Astrocyte (in vitro differentiated cells and primary cell): ENCODE results near the gene CMTM4. TPM values are rescaled to one million over a fixed set of nuclear protein-coding genes. Genes with fewer than 3 reads are reported as not detected.
"Not testable (repeated sequence)": the region's sequence is repeated elsewhere in the genome, so short reads cannot be mapped to it uniquely, and the experiment has no call there.

ENCODE experiments used
- DNase-seq: peaks from one replicate; pipeline ENCODE4 v3.0.0-alpha.2; 2010; ENCODE audit warnings: low read depth
- FAIRE-seq: peaks from 2 replicates; lab custom pipeline; 2011; peaks lifted over from hg19 to GRCh38; lab: Jason Lieb, UNC
- H2AFZ ChIP-seq: 2 replicates; pipeline ENCODE4 v1.6.0; 2012; ENCODE audit warnings: low read depth, low read length, inconsistent platforms
- H3K27ac ChIP-seq: 2 replicates; pipeline ENCODE4 v1.5.1; 2011; ENCODE audit warnings: low read depth, low read length, inconsistent platforms
- H3K27me3 ChIP-seq: 2 replicates; pipeline ENCODE4 v1.6.0; 2011; ENCODE audit warnings: low read length, inconsistent platforms; ENCODE audit not compliant: insufficient read depth
- H3K36me3 ChIP-seq: 2 replicates; pipeline ENCODE4 v1.5.1; 2011; ENCODE audit warnings: low read length, inconsistent platforms; ENCODE audit not compliant: insufficient read depth
- H3K4me1 ChIP-seq: 2 replicates; pipeline ENCODE4 v1.5.1; 2011; ENCODE audit warnings: low read length, inconsistent platforms; ENCODE audit not compliant: insufficient read depth
- H3K4me2 ChIP-seq: 2 replicates; pipeline ENCODE4 v1.6.0; 2012; ENCODE audit warnings: low read length, inconsistent platforms
- H3K4me3 ChIP-seq: 2 replicates; pipeline ENCODE4 v1.5.1; 2011; ENCODE audit warnings: low read depth, mild to moderate bottlenecking, low read length, inconsistent platforms; ENCODE audit not compliant: insufficient read depth
- H3K79me2 ChIP-seq: 2 replicates; pipeline ENCODE4 v1.6.0; 2012; ENCODE audit warnings: mild to moderate bottlenecking, low read length, inconsistent platforms; ENCODE audit not compliant: insufficient read depth
- H3K9ac ChIP-seq: 2 replicates; pipeline ENCODE4 v1.6.0; 2012; ENCODE audit warnings: mild to moderate bottlenecking, low read length, inconsistent platforms
- H3K9me3 ChIP-seq: 2 replicates; pipeline ENCODE4 v1.5.1; 2012; ENCODE audit warnings: low read depth, mild to moderate bottlenecking, low read length, inconsistent platforms; ENCODE audit not compliant: insufficient read depth
- H4K20me1 ChIP-seq: 2 replicates; pipeline ENCODE4 v1.6.0; 2012; ENCODE audit warnings: low read length, inconsistent platforms; ENCODE audit not compliant: insufficient read depth
- H3K27ac Mint-ChIP-seq: one replicate; pipeline ENCODE4 v1.8.0; 2021; ENCODE audit warnings: mild to moderate bottlenecking, mixed read lengths; ENCODE audit not compliant: unreplicated experiment
- H3K27me3 Mint-ChIP-seq: one replicate; pipeline ENCODE4 v1.8.0; 2021; ENCODE audit warnings: low read depth, mixed read lengths; ENCODE audit not compliant: unreplicated experiment
- H3K36me3 Mint-ChIP-seq: one replicate; pipeline ENCODE4 v1.8.0; 2021; ENCODE audit warnings: low read depth, mixed read lengths; ENCODE audit not compliant: unreplicated experiment
- H3K4me1 Mint-ChIP-seq: one replicate; pipeline ENCODE4 v1.8.0; 2021; ENCODE audit warnings: low read depth, mixed read lengths; ENCODE audit not compliant: unreplicated experiment
- H3K4me3 Mint-ChIP-seq: one replicate; pipeline ENCODE4 v1.8.0; 2021; ENCODE audit warnings: mild to moderate bottlenecking, moderate library complexity, mixed read lengths; ENCODE audit not compliant: unreplicated experiment
- H3K9me3 Mint-ChIP-seq: one replicate; pipeline ENCODE4 v1.8.0; 2021; ENCODE audit warnings: mild to moderate bottlenecking, mixed read lengths; ENCODE audit not compliant: unreplicated experiment
- EZH2 ChIP-seq: IDR thresholded peaks from 2 replicates; pipeline ENCODE4 v1.6.1; 2012; ENCODE audit warnings: mild to moderate bottlenecking, low read length, inconsistent platforms; ENCODE audit not compliant: insufficient read depth
- total RNA-seq: library from RNA; stranded (reverse); gene quantifications from 2 replicates; pipeline ENCODE4 v1.2.1, GENCODE V29; 2021
- TF ChIP-seq, protein P1 (sequence below): IDR thresholded peaks from 2 replicates; pipeline ENCODE4 v1.5.1; 2011; ENCODE audit warnings: low read depth, mild to moderate bottlenecking, inconsistent platforms, low read length, moderate library complexity; ENCODE audit not compliant: insufficient read depth

CMTM4 gene
- total RNA-seq, 1 donor from 2014 or later, result 20.9 TPM

DNA sequence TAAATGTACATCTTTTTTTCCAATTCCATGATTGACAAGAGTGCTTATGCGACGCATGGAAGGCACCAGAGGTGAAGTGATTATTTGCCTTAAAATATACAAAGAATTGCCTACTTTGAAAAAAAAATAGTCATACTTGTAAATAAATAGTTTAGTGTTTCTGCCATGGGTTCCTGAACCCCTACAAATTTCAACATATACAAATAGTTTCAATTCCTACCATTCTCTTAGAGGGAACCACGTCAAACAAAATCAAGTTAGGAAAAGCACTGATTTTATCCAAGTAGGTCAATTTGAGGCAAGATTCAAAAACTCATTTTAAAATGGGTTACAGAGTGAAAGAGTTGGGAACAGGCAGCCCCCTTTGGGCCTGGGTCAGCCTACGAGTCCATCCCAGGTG lies 80.4 kb downstream of the CMTM4 start:
- Histone ChIP-seq H3K27ac (no peak overlapping the region), H3K9ac (peak overlapping the region; percentile 31), H3K36me3 (peaks cover 9% of the 10 kb centered on the region), H3K27me3 (no peaks in the 10 kb centered on the region), H4K20me1 (peaks cover 16% of the 10 kb centered on the region), H3K9me3 (no peaks in the 10 kb centered on the region), H3K79me2 (no peaks in the 10 kb centered on the region), H3K4me3 (no peak overlapping the region), H3K4me1 (peaks cover 44% of the 10 kb centered on the region), H2AFZ (no peak overlapping the region), H3K4me2 (peak overlapping the region; percentile 62)
- Mint-ChIP-seq H3K4me1 (peaks cover 44% of the 10 kb centered on the region), H3K4me3 (no peak overlapping the region), H3K27ac (no peak overlapping the region), H3K9me3 (no peaks in the 10 kb centered on the region), H3K27me3 (no peaks in the 10 kb centered on the region), H3K36me3 (peaks cover 19% of the 10 kb centered on the region)
- TF ChIP-seq, protein P1, sequence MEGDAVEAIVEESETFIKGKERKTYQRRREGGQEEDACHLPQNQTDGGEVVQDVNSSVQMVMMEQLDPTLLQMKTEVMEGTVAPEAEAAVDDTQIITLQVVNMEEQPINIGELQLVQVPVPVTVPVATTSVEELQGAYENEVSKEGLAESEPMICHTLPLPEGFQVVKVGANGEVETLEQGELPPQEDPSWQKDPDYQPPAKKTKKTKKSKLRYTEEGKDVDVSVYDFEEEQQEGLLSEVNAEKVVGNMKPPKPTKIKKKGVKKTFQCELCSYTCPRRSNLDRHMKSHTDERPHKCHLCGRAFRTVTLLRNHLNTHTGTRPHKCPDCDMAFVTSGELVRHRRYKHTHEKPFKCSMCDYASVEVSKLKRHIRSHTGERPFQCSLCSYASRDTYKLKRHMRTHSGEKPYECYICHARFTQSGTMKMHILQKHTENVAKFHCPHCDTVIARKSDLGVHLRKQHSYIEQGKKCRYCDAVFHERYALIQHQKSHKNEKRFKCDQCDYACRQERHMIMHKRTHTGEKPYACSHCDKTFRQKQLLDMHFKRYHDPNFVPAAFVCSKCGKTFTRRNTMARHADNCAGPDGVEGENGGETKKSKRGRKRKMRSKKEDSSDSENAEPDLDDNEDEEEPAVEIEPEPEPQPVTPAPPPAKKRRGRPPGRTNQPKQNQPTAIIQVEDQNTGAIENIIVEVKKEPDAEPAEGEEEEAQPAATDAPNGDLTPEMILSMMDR, result no peak
- TF ChIP-seq EZH2, result no peak
- FAIRE-seq (no peak), DNase-seq (no peak)

DNA sequence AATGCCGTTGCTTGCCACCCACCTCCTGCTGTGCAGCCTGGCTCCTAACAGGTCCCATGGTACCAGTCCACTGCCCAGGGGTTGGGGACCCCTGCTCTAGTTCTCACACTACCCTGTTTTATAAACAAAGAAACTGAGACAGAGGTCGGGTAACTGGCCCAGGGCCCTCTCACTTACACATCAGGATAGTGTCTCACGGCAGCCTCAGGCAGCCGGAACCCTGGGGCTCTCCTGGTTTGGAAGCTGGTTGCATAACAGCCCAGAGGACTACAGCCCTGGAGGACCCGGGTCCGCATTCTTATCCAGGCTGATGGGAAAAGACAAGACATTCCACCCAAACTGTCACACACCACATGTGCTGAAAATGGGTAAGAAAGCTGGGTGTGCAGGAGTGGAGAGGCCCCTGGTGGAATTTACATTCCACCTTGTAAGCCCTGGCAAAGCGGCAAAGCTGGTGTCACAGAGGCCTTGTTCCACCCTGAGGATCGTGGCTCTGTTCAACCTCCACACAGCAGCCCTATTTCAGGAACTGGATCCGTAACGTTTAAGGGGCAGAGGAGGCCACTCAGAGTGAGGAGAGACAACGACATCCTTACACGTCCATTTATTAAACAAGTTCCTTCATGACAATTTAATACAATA lies 82.3 kb downstream of the CMTM4 start:
- Histone ChIP-seq H3K4me2 (no peak overlapping the region), H2AFZ (no peak overlapping the region), H3K27ac (no peak overlapping the region), H3K9ac (no peak overlapping the region), H3K36me3 (peaks cover 24% of the 10 kb centered on the region), H3K79me2 (peaks cover 11% of the 10 kb centered on the region), H3K9me3 (no peaks in the 10 kb centered on the region), H3K4me3 (no peak overlapping the region), H4K20me1 (peaks cover 32% of the 10 kb centered on the region), H3K4me1 (peaks cover 32% of the 10 kb centered on the region), H3K27me3 (no peaks in the 10 kb centered on the region)
- peaks cover 34% of the 10 kb centered on the region for H3K4me1 Mint-ChIP-seq
- no peak for DNase-seq
- H3K27ac Mint-ChIP-seq, result no peak overlapping the region
- H3K27me3 Mint-ChIP-seq, result no peaks in the 10 kb centered on the region
- H3K9me3 Mint-ChIP-seq, result no peaks in the 10 kb centered on the region
- peaks cover 27% of the 10 kb centered on the region for H3K36me3 Mint-ChIP-seq
- TF ChIP-seq, protein P1, result no peak
- no peak for TF ChIP-seq EZH2
- no peak overlapping the region for H3K4me3 Mint-ChIP-seq
- FAIRE-seq, result no peak

DNA sequence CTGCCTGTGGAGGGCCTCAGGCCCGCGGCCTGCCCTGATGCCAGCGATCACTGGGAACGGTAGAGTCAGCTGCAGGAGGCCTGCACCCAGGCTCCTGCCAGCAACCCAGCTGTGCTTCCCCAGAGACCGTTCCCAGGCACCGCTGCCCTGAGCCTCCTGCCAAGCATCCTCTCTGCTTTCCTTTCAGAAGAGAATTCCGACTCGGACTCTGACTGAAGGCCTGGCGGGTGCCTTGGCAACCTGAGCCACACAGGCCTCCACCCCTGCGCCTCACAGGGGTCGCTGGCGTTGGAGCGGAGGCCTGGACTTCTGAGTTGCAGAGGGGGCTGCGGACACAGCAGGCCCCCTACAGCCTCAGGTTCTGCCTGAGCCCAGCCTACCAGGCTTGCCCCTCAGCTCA lies 84.1 kb downstream of the CMTM4 start:
- Mint-ChIP-seq H3K27me3 (no peaks in the 10 kb centered on the region), H3K27ac (no peak overlapping the region), H3K4me1 (peaks cover 15% of the 10 kb centered on the region), H3K4me3 (no peak overlapping the region), H3K36me3 (peaks cover 24% of the 10 kb centered on the region), H3K9me3 (no peaks in the 10 kb centered on the region)
- Histone ChIP-seq H3K4me2 (no peak overlapping the region), H3K27ac (no peak overlapping the region), H3K4me1 (peaks cover 27% of the 10 kb centered on the region), H3K79me2 (peaks cover 25% of the 10 kb centered on the region), H3K9me3 (no peaks in the 10 kb centered on the region), H4K20me1 (peaks cover 51% of the 10 kb centered on the region), H3K36me3 (peaks cover 25% of the 10 kb centered on the region), H2AFZ (no peak overlapping the region), H3K27me3 (no peaks in the 10 kb centered on the region), H3K9ac (no peak overlapping the region), H3K4me3 (no peak overlapping the region)
- FAIRE-seq, result no peak
- TF ChIP-seq, protein P1, result no peak
- no peak for TF ChIP-seq EZH2
- no peak for DNase-seq

DNA sequence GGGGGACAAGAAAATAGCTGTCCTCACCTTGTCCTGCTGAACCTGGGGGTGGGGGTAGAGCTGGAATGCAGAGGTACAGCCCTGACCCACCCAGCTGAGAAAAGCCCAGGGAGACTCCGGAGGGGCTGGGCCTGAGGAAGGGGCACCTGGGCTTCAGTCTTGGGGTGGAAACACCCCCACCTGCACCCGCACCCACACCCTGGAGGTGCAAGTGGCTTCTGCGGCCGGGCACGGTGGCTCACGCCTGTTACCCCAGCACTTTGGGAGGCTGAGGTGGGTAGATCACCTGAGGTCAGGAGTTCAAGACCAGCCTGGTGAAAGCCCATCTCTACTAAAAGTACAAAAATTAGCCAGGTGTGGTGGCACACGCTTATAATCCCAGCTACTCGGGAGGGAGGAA lies 84.6 kb downstream of the CMTM4 start:
- Histone ChIP-seq H3K4me1 (peaks cover 22% of the 10 kb centered on the region), H3K79me2 (peaks cover 30% of the 10 kb centered on the region), H3K36me3 (peaks cover 25% of the 10 kb centered on the region), H4K20me1 (peaks cover 56% of the 10 kb centered on the region)
- H3K36me3 Mint-ChIP-seq, result peaks cover 24% of the 10 kb centered on the region
- FAIRE-seq, H3K4me2 ChIP-seq, H3K27ac Mint-ChIP-seq, H3K9ac ChIP-seq, H3K27ac ChIP-seq, H3K27me3 Mint-ChIP-seq, H3K9me3 ChIP-seq, H3K4me3 Mint-ChIP-seq, H3K9me3 Mint-ChIP-seq, H2AFZ ChIP-seq, DNase-seq, H3K4me3 ChIP-seq, H3K27me3 ChIP-seq: not testable (repeated sequence)
- peaks cover 11% of the 10 kb centered on the region for H3K4me1 Mint-ChIP-seq
